ENCODE measurements around the gene MCM10.
A peak's percentile ranks its signal among the peaks of the same experiment; 100 is the strongest.
"Not testable (repeated sequence)": the region's sequence is repeated elsewhere in the genome, so short reads cannot be mapped to it uniquely, and the experiment has no call there.

The MCM10 gene

GRCh38 chr10:13152296-13152695, 9.1 kb upstream of the MCM10 start:
- TF ChIP-seq CTCF (IDR thresholded peaks at IDR 0.05; ENCODE audit: low read depth, low read length), result no peak
- no peak for TF ChIP-seq EZH2phosphoT487 (IDR thresholded peaks at IDR 0.05; ENCODE audit: low read depth)
- no peaks in the 10 kb centered on the region for H3K27me3 ChIP-seq (ENCODE audit: low read depth, low read length)

DNA sequence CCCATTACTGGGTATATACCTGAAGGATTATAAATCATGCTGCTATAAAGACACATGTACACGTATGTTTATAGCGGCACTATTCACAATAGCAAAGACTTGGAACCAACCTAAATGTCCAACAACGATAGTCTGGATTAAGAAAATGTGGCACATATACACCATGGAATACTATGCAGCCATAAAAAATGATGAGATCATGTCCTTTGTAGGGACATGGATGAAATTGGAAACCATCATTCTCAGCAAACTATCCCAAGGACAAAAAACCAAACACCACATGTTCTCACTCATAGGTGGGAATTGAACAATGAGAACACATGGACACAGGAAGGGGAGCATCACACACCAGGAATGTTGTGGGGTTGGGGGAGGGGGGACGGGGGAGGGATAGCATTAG, 5.5 kb upstream of the MCM10 start:
- not testable (repeated sequence) for H2AFZ ChIP-seq (ENCODE audit: low read depth, low read length); H3K9ac ChIP-seq (ENCODE audit: low read length); H3K27ac ChIP-seq (ENCODE audit: low read length); H3K36me3 ChIP-seq (replicated peaks; ENCODE audit: low read depth, low read length); H3K9me3 ChIP-seq (ENCODE audit: insufficient read depth, low read length); H4K20me1 ChIP-seq (ENCODE audit: insufficient read depth, low read length); H3K4me2 ChIP-seq (ENCODE audit: low read length); H3K79me2 ChIP-seq (ENCODE audit: low read length); H3K4me1 ChIP-seq (ENCODE audit: low read length); H3K27me3 ChIP-seq (ENCODE audit: low read depth, low read length); H3K4me3 ChIP-seq (ENCODE audit: low read length)

More at GRCh38 chr10:13152296-13152695, 9.1 kb upstream of the MCM10 start:
- no peak overlapping the region for H2AFZ ChIP-seq (ENCODE audit: low read depth, low read length)
- H4K20me1 ChIP-seq (ENCODE audit: insufficient read depth, low read length), result no peaks in the 10 kb centered on the region
- no peaks in the 10 kb centered on the region for H3K4me1 ChIP-seq (ENCODE audit: low read length)
- H3K36me3 ChIP-seq (replicated peaks; ENCODE audit: low read depth, low read length), result no peaks in the 10 kb centered on the region
- H3K27ac ChIP-seq (ENCODE audit: low read length), result no peak overlapping the region
- H3K9ac ChIP-seq (ENCODE audit: low read length), result no peak overlapping the region
- H3K79me2 ChIP-seq (ENCODE audit: low read length), result no peaks in the 10 kb centered on the region
- H3K4me2 ChIP-seq (ENCODE audit: low read length), result no peak overlapping the region
- H3K9me3 ChIP-seq (ENCODE audit: insufficient read depth, low read length), result no peaks in the 10 kb centered on the region
- H3K4me3 ChIP-seq (ENCODE audit: low read length), result no peak overlapping the region

DNA sequence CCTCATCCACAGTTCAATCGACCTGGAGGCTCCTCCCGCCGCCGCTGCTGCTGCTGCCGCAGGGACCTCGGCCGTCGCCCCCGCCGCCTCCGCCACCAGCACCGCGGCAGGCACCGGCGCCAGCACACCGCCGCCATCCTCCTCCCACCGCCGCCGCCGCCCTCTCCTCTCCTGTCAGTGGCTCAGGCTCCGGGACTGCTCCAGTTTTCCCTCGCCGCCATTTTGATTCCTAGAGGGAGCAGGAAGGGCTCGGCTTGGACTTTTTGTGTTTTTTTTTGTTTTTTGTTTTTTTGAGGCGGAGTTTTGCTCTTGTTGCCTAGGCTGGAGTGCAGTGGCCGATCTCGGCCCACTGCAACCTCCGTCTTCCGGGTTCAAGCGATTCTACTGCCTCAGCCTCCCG, 3.0 kb upstream of the MCM10 start:
- H3K27ac ChIP-seq (ENCODE audit: low read length), result no peak overlapping the region
- H3K9me3 ChIP-seq (ENCODE audit: insufficient read depth, low read length), result no peaks in the 10 kb centered on the region
- TF ChIP-seq CTCF (IDR thresholded peaks at IDR 0.05; ENCODE audit: low read depth, low read length), result no peak
- TF ChIP-seq EZH2phosphoT487 (IDR thresholded peaks at IDR 0.05; ENCODE audit: low read depth), result no peak
- H2AFZ ChIP-seq (ENCODE audit: low read depth, low read length), result no peak overlapping the region
- H4K20me1 ChIP-seq (ENCODE audit: insufficient read depth, low read length), result no peaks in the 10 kb centered on the region
- H3K9ac ChIP-seq (ENCODE audit: low read length), result no peak overlapping the region
- H3K36me3 ChIP-seq (replicated peaks; ENCODE audit: low read depth, low read length), result no peaks in the 10 kb centered on the region
- H3K27me3 ChIP-seq (ENCODE audit: low read depth, low read length), result no peaks in the 10 kb centered on the region
- H3K4me3 ChIP-seq (ENCODE audit: low read length), result no peak overlapping the region
- no peak overlapping the region for H3K4me2 ChIP-seq (ENCODE audit: low read length)
- peaks cover 20% of the 10 kb centered on the region for H3K79me2 ChIP-seq (ENCODE audit: low read length)
- peaks cover 6% of the 10 kb centered on the region; the same call in 1 of the 2 replicates for H3K4me1 ChIP-seq (ENCODE audit: low read length)

DNA sequence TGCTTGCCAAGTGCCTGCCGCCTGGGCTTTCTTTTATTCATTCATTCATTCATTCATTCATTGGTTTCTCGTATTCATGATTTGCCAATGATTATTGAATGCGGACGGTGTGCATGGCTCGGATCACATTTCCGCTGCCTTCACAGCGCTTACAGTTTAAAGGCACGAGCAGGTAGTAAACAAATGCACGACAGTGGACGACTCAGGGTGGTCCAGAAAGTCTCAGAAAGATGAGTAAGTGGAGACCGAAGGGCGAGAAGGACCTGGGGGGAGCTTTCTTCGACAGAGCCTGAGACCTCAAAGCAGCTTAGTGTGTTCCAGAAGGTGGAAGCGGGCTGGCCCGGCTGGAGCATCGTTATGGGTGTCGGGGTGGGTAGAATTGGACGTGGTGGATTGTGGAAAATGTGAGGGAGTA, 506 bp downstream of the MCM10 start:
- H3K4me1 ChIP-seq (ENCODE audit: low read length), result peaks cover 6% of the 10 kb centered on the region; the same call in 1 of the 2 replicates
- peak overlapping the region; percentile 92 for H3K4me3 ChIP-seq (ENCODE audit: low read length)
- TF ChIP-seq CTCF (IDR thresholded peaks at IDR 0.05; ENCODE audit: low read depth, low read length) (no peak), EZH2phosphoT487 (IDR thresholded peaks at IDR 0.05; ENCODE audit: low read depth) (no peak)
- H3K9ac ChIP-seq (ENCODE audit: low read length), result peak overlapping the region; percentile 81
- H3K36me3 ChIP-seq (replicated peaks; ENCODE audit: low read depth, low read length), result no peaks in the 10 kb centered on the region
- peak overlapping the region; percentile 79 for H3K4me2 ChIP-seq (ENCODE audit: low read length)
- no peaks in the 10 kb centered on the region for H3K27me3 ChIP-seq (ENCODE audit: low read depth, low read length)
- no peaks in the 10 kb centered on the region for H3K9me3 ChIP-seq (ENCODE audit: insufficient read depth, low read length)
- H2AFZ ChIP-seq (ENCODE audit: low read depth, low read length), result peak overlapping the region; percentile 57; the same call in 1 of the 2 replicates
- H4K20me1 ChIP-seq (ENCODE audit: insufficient read depth, low read length), result no peaks in the 10 kb centered on the region
- peaks cover 48% of the 10 kb centered on the region for H3K79me2 ChIP-seq (ENCODE audit: low read length)
- H3K27ac ChIP-seq (ENCODE audit: low read length), result 0 out of 2 replicates have a peak overlapping the region, but pooled peaks have one; percentile 25
